Sigmoid colon (tissue), 3 donors: ENCODE data around the gene CRB2.

ENCODE experiments used
- CTCF ChIP-seq, 4 experiments: fragments of 450-650 bp in 3 of 4; fragments of 200-600 bp in 1 of 4; IDR thresholded peaks; one replicate each; pipeline ENCODE4 v1.5.1; 2016 to 2019; ENCODE audit warnings: antibody characterized with exemption in 4 of 4, mild to moderate bottlenecking in 3 of 4, moderate library complexity in 2 of 4
- POLR2A ChIP-seq, 2 donors: fragments of 450-650 bp; IDR thresholded peaks; one replicate each; pipeline ENCODE4 v1.6.1; 2016; ENCODE audit warnings: antibody characterized with exemption in 2 of 2, mild to moderate bottlenecking in 2 of 2, moderate library complexity in 2 of 2

GRCh38 chr9:123331346-123332060, 24.5 kb upstream of the CRB2 start:
- TF ChIP-seq CTCF (IDR thresholded peaks at IDR 0.05) (no peak), POLR2A (IDR thresholded peaks at IDR 0.05) (no peak)
